ENCODE data around the gene PAPPA2. TPM values are rescaled to one million over a fixed set of nuclear protein-coding genes. Genes with fewer than 3 reads are reported as not detected.

The PAPPA2 gene
- total and polyA plus RNA-seq, 2 donors (not counting 1 experiment from before 2014, with no cell fraction given), result not detected

DNA sequence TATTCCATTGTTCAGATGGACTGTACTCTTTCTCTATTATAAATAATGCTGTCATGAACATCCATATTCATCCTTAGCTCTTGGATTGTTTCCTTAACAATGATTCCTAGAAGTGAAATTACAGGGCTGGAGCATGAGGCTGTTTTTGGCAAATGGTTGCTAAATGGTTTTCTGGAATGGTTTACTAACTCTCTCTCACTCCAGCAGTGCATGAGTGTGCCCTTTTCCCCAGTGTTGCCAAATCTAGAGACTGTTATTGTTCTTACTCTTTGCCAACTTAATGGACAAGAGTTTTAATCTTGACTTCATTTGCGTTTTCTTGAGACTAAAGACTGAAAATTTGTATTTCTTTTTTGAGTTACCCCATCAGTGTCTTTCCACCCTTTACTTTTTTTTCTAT, 113.0 kb downstream of the PAPPA2 start:
- ATAC-seq (ENCODE audit: low read depth) (no peak), DNase-seq (no peak)
- Histone ChIP-seq H3K9ac (ENCODE audit: low read length) (no peak overlapping the region), H3K9me3 (ENCODE audit: control extremely low read depth in 1 of 3, control insufficient read depth in 2 of 3, insufficient read depth in 1 of 3, low read length in 2 of 3) (no peaks in the 10 kb centered on the region), H3K4me3 (ENCODE audit: control extremely low read depth in 1 of 5, extremely low read depth in 1 of 5, insufficient read depth in 1 of 5, low read depth in 2 of 5, low read length in 4 of 5) (no peak overlapping the region), H3K4me2 (replicated peaks; ENCODE audit: low read depth, low read length, poor library complexity, severe bottlenecking) (no peak overlapping the region), H3K27me3 (replicated peaks in 1 of 4; ENCODE audit: control extremely low read depth in 1 of 4, control insufficient read depth in 3 of 4, insufficient read depth in 4 of 4, low read length in 3 of 4) (no peaks in the 10 kb centered on the region), H3K4me1 (ENCODE audit: control insufficient read depth in 2 of 2, insufficient read depth in 2 of 2, low read length in 2 of 2) (no peaks in the 10 kb centered on the region), H4K20me1 (ENCODE audit: control insufficient read depth, insufficient read depth, low read length, poor library complexity, severe bottlenecking) (no peaks in the 10 kb centered on the region), H2AFZ (ENCODE audit: insufficient read depth, low read depth, low read length, poor library complexity, severe bottlenecking) (no peak overlapping the region), H3K27ac (ENCODE audit: low read length in 2 of 2) (no peak overlapping the region), H3K36me3 (replicated peaks in 1 of 2; ENCODE audit: control extremely low read depth in 1 of 2, control insufficient read depth in 1 of 2, extremely low read depth in 1 of 2, insufficient read depth in 2 of 2, low read length in 1 of 2) (no peaks in the 10 kb centered on the region), H3K79me2 (ENCODE audit: control insufficient read depth, insufficient read depth, low read length) (no peaks in the 10 kb centered on the region)
- Mint-ChIP-seq H3K9me3 (ENCODE audit: insufficient read depth) (no peaks in the 10 kb centered on the region), H3K27me3 (peaks cover 9% of the 10 kb centered on the region), H3K4me1 (no peaks in the 10 kb centered on the region), H3K4me3 (no peak overlapping the region), H3K27ac (no peak overlapping the region)
- intact Hi-C loops (cut with micrococcal nuclease), result no loop called here
- CTCF ChIA-PET, result no interaction called here
- TF ChIP-seq EZH2 (IDR thresholded peaks at IDR 0.05; ENCODE audit: borderline replicate concordance, insufficient read depth, low read depth, low read length, poor library complexity, severe bottlenecking), result no peak
- TF ChIP-seq, protein P1, sequence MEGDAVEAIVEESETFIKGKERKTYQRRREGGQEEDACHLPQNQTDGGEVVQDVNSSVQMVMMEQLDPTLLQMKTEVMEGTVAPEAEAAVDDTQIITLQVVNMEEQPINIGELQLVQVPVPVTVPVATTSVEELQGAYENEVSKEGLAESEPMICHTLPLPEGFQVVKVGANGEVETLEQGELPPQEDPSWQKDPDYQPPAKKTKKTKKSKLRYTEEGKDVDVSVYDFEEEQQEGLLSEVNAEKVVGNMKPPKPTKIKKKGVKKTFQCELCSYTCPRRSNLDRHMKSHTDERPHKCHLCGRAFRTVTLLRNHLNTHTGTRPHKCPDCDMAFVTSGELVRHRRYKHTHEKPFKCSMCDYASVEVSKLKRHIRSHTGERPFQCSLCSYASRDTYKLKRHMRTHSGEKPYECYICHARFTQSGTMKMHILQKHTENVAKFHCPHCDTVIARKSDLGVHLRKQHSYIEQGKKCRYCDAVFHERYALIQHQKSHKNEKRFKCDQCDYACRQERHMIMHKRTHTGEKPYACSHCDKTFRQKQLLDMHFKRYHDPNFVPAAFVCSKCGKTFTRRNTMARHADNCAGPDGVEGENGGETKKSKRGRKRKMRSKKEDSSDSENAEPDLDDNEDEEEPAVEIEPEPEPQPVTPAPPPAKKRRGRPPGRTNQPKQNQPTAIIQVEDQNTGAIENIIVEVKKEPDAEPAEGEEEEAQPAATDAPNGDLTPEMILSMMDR (IDR thresholded peaks at IDR 0.05), result no peak
- WGBS (ENCODE audit: insufficient coverage), result no CpG with 5 or more reads among the region's 1 CpG
- POLR2A ChIA-PET, result no interaction called here

DNA sequence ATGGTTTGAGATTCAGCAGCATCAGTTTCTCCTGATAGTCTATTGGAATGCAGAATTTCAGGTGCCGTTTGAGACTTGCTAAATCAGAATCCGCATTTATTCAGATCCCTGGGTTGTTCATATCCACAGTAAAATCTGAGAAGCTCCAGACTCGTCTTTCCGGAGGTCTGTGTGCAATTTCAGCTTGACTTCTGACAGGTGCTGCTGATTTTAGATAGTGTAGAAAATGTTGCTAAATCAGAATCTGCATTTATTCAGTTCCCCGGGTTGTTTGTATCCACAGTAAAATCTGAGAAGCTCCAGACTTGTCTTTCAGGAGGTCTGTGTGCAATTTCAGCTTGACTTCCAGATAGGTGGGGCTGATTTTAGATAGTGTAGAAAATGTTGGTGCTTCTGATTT, 113.7 kb downstream of the PAPPA2 start:
- Histone ChIP-seq H3K4me3 (ENCODE audit: control extremely low read depth in 1 of 5, extremely low read depth in 1 of 5, insufficient read depth in 1 of 5, low read depth in 2 of 5, low read length in 4 of 5) (no peak overlapping the region), H2AFZ (ENCODE audit: insufficient read depth, low read depth, low read length, poor library complexity, severe bottlenecking) (no peak overlapping the region), H3K79me2 (ENCODE audit: control insufficient read depth, insufficient read depth, low read length) (no peaks in the 10 kb centered on the region), H3K4me2 (replicated peaks; ENCODE audit: low read depth, low read length, poor library complexity, severe bottlenecking) (no peak overlapping the region), H3K36me3 (replicated peaks in 1 of 2; ENCODE audit: control extremely low read depth in 1 of 2, control insufficient read depth in 1 of 2, extremely low read depth in 1 of 2, insufficient read depth in 2 of 2, low read length in 1 of 2) (no peaks in the 10 kb centered on the region), H4K20me1 (ENCODE audit: control insufficient read depth, insufficient read depth, low read length, poor library complexity, severe bottlenecking) (no peaks in the 10 kb centered on the region), H3K9me3 (ENCODE audit: control extremely low read depth in 1 of 3, control insufficient read depth in 2 of 3, insufficient read depth in 1 of 3, low read length in 2 of 3) (no peaks in the 10 kb centered on the region), H3K27ac (ENCODE audit: low read length in 2 of 2) (no peak overlapping the region), H3K27me3 (replicated peaks in 1 of 4; ENCODE audit: control extremely low read depth in 1 of 4, control insufficient read depth in 3 of 4, insufficient read depth in 4 of 4, low read length in 3 of 4) (no peaks in the 10 kb centered on the region), H3K4me1 (ENCODE audit: control insufficient read depth in 2 of 2, insufficient read depth in 2 of 2, low read length in 2 of 2) (no peaks in the 10 kb centered on the region), H3K9ac (ENCODE audit: low read length) (no peak overlapping the region)
- TF ChIP-seq, protein P1 (IDR thresholded peaks at IDR 0.05), result no peak
- H3K4me1 Mint-ChIP-seq, result no peaks in the 10 kb centered on the region
- ChIA-PET CTCF (interaction anchor here (0.9 kb wide), 1 partner anchor 15 kb away, joined by 3 read pairs; no protein-coding TSS in a partner anchor), POLR2A (no interaction called here)
- ATAC-seq (ENCODE audit: low read depth) (no peak), DNase-seq (no peak)
- no peak overlapping the region for H3K4me3 Mint-ChIP-seq
- H3K27me3 Mint-ChIP-seq, result peaks cover 6% of the 10 kb centered on the region
- H3K27ac Mint-ChIP-seq, result no peak overlapping the region
- intact Hi-C loops (cut with micrococcal nuclease), result no loop called here
- no peaks in the 10 kb centered on the region for H3K9me3 Mint-ChIP-seq (ENCODE audit: insufficient read depth)
- WGBS (ENCODE audit: insufficient coverage), result 78% methylated on average over 3 of the region's 5 CpGs

All from B cell (primary cell).